Neural cell (in vitro differentiated cells): ENCODE measurements around the gene SH3GL2. TPM values are rescaled to one million over a fixed set of nuclear protein-coding genes. Genes with fewer than 3 reads are reported as not detected.

Source experiments
- H2AFZ ChIP-seq: fragments of 200-600, 300-800 bp; sonication (generic), shearing (Covaris generic); 2 replicates; pipeline ENCODE4 v1.6.0; 2014; ENCODE audit warnings: low read depth, mild to moderate bottlenecking, antibody characterized with exemption, low read length, moderate library complexity
- H3F3A ChIP-seq: fragments of 200-600 bp; shearing (Covaris generic); 2 replicates; pipeline ENCODE4 v1.6.1; 2016; ENCODE audit warnings: mild to moderate bottlenecking, moderate library complexity, mixed read lengths, antibody characterized with exemption, low read length; ENCODE audit not compliant: insufficient read depth, poor library complexity, severe bottlenecking
- H3K27ac ChIP-seq: fragments of 200-600, 300-800 bp; sonication (generic), shearing (Covaris generic); 2 replicates; pipeline ENCODE4 v1.5.1; 2014; ENCODE audit warnings: mild to moderate bottlenecking, low read length, moderate library complexity
- H3K27me3 ChIP-seq: fragments of 300-800, 200-600 bp; sonication (generic), shearing (Covaris generic); 2 replicates; pipeline ENCODE4 v1.6.0; 2014; ENCODE audit warnings: mild to moderate bottlenecking, low read depth, low read length, moderate library complexity; ENCODE audit not compliant: insufficient read depth
- H3K36me3 ChIP-seq: fragments of 300-800, 200-600 bp; sonication (generic), shearing (Covaris generic); 2 replicates; pipeline ENCODE4 v1.5.1; 2014; ENCODE audit warnings: mild to moderate bottlenecking, antibody characterized with exemption, low read length, moderate library complexity; ENCODE audit not compliant: insufficient read depth
- H3K4me2 ChIP-seq: fragments of 300-800, 200-600 bp; sonication (generic), shearing (Covaris generic); 2 replicates; pipeline ENCODE4 v1.6.0; 2014; ENCODE audit warnings: mild to moderate bottlenecking, low read length
- H3K4me3 ChIP-seq: fragments of 300-800, 200-600 bp; sonication (generic), shearing (Covaris generic); 2 replicates; pipeline ENCODE4 v1.5.1; 2014; ENCODE audit warnings: mild to moderate bottlenecking, low read length, moderate library complexity
- H3K79me2 ChIP-seq: fragments of 200-600 bp; shearing (Covaris generic); replicated peaks from 2 replicates; pipeline ENCODE4 v1.6.0; 2014; ENCODE audit warnings: mild to moderate bottlenecking, low read length, moderate library complexity; ENCODE audit not compliant: insufficient read depth
- H3K9ac ChIP-seq: fragments of 300-800, 200-600 bp; sonication (generic), shearing (Covaris generic); 2 replicates; pipeline ENCODE4 v1.6.1; 2016; ENCODE audit warnings: mild to moderate bottlenecking, low read length, mixed read lengths
- H3K9me2 ChIP-seq: fragments of 200-600 bp; shearing (Covaris generic); 2 replicates; pipeline ENCODE4 v1.6.1; 2016; ENCODE audit warnings: mild to moderate bottlenecking, low read length, mixed read lengths; ENCODE audit not compliant: insufficient read depth
- H3K9me3 ChIP-seq: fragments of 200-600, 300-800 bp; sonication (generic), shearing (Covaris generic); 2 replicates; pipeline ENCODE4 v1.6.1; 2016; ENCODE audit warnings: mild to moderate bottlenecking, mixed run types, low read length, moderate library complexity, mixed read lengths
- H4K20me1 ChIP-seq: fragments of 200-600 bp; shearing (Covaris generic); 2 replicates; pipeline ENCODE4 v1.6.1; 2016; ENCODE audit warnings: mild to moderate bottlenecking, mixed run types; ENCODE audit not compliant: insufficient read depth
- EP300 ChIP-seq: fragments of 450-650 bp; conservative IDR thresholded peaks from 2 replicates; pipeline ENCODE4 v1.6.1; 2014; ENCODE audit warnings: antibody characterized with exemption, mild to moderate bottlenecking, moderate library complexity; ENCODE audit not compliant: poor library complexity, severe bottlenecking
- EZH2 ChIP-seq: fragments of 200-600, 300-800 bp; shearing (Covaris generic), sonication (generic); IDR thresholded peaks from 2 replicates; pipeline ENCODE4 v1.6.1; 2014; ENCODE audit warnings: antibody characterized with exemption, low read length, borderline replicate concordance, mild to moderate bottlenecking; ENCODE audit not compliant: insufficient read depth, poor library complexity, severe bottlenecking
- MXI1 ChIP-seq: fragments of 450-650 bp; conservative IDR thresholded peaks from 2 replicates; pipeline ENCODE4 v1.6.1; 2014; ENCODE audit warnings: antibody characterized with exemption, mild to moderate bottlenecking; ENCODE audit not compliant: poor library complexity, severe bottlenecking
- POLR2AphosphoS5 ChIP-seq: IDR thresholded peaks from 2 replicates; pipeline ENCODE4 v1.6.1; 2012
- RAD21 ChIP-seq: fragments of 450-650 bp; conservative IDR thresholded peaks from 2 replicates; pipeline ENCODE4 v1.6.1; 2014; ENCODE audit warnings: antibody characterized with exemption, mild to moderate bottlenecking, moderate library complexity
- REST ChIP-seq: IDR thresholded peaks from 2 replicates; pipeline ENCODE4 v1.6.1; 2012; ENCODE audit warnings: borderline replicate concordance
- SMC3 ChIP-seq: fragments of 450-650 bp; conservative IDR thresholded peaks from 2 replicates; pipeline ENCODE4 v1.6.1; 2014; ENCODE audit warnings: antibody characterized with exemption, mild to moderate bottlenecking, moderate library complexity; ENCODE audit not compliant: poor library complexity
- TAF1 ChIP-seq: IDR thresholded peaks from 2 replicates; pipeline ENCODE4 v1.6.1; 2012; ENCODE audit warnings: low read depth
- polyA plus RNA-seq: library from polyadenylated mRNA; depleted of rRNA; stranded (reverse); fragments of >200 nt; gene quantifications from 2 replicates; pipeline ENCODE4 v1.2.3, GENCODE V29; 2014
- TF ChIP-seq, protein P1 (sequence below): fragments of 450-650 bp; IDR thresholded peaks from 2 replicates; pipeline ENCODE4 v1.5.1; 2014; ENCODE audit warnings: antibody characterized with exemption, mild to moderate bottlenecking, moderate library complexity; ENCODE audit not compliant: poor library complexity, severe bottlenecking

SH3GL2 gene
- polyA plus RNA-seq, 1 donor from 2014 or later, result 13.5 TPM

DNA sequence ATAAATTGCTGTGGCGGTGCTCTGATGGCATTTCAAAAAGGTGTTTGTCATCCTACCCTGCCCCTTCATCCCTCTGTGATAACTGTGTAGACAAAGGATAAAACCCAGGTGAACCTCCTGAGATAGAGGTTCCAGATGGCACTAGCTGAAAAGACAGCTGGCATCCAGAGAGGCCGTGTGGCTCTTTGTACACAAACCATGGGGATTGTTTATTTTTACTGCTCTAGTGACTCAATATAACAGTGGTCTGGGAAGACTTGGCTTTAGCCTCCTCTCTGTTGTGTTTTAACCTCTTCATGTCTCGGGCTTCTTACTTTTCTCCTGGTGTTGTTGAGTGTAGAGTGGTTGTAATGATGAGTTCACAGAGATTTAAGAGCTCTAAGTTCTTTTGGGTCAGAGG, 48.8 kb downstream of the SH3GL2 start (continued):
- TF ChIP-seq EZH2 (no peak), MXI1 (no peak)

DNA sequence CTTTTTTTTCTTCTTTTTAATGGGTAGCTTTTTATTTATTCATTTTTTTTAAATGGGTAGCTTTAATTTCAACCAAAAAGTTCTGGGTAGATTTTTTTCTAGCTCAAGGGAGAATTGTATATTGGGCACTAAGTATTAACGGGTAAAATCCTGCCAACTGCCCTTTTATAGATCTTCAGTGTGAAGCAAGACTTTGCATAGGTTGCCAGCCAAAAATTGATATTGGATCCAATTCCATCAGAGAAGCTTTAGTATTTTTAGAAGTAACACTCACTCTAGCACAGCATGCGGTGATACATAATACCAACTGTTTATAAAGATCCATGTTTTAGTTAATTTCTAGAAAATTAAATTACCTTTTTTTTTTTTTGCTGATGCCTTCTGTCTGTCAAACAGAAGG, 49.8 kb downstream of the SH3GL2 start:
- H3K79me2 ChIP-seq, result no peaks in the 10 kb centered on the region
- H4K20me1 ChIP-seq, result no peaks in the 10 kb centered on the region
- H3K4me3 ChIP-seq, result no peak overlapping the region
- no peak overlapping the region for H3K4me2 ChIP-seq
- TF ChIP-seq, protein P1, sequence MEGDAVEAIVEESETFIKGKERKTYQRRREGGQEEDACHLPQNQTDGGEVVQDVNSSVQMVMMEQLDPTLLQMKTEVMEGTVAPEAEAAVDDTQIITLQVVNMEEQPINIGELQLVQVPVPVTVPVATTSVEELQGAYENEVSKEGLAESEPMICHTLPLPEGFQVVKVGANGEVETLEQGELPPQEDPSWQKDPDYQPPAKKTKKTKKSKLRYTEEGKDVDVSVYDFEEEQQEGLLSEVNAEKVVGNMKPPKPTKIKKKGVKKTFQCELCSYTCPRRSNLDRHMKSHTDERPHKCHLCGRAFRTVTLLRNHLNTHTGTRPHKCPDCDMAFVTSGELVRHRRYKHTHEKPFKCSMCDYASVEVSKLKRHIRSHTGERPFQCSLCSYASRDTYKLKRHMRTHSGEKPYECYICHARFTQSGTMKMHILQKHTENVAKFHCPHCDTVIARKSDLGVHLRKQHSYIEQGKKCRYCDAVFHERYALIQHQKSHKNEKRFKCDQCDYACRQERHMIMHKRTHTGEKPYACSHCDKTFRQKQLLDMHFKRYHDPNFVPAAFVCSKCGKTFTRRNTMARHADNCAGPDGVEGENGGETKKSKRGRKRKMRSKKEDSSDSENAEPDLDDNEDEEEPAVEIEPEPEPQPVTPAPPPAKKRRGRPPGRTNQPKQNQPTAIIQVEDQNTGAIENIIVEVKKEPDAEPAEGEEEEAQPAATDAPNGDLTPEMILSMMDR, result no peak
- TF ChIP-seq REST, result no peak
- TF ChIP-seq TAF1, result no peak
- TF ChIP-seq POLR2AphosphoS5, result no peak
- TF ChIP-seq MXI1, result no peak
- no peak for TF ChIP-seq RAD21
- no peak for TF ChIP-seq SMC3
- TF ChIP-seq EP300, result no peak
- no peak for TF ChIP-seq EZH2
- H3K9me2 ChIP-seq, result no peaks in the 10 kb centered on the region
- no peaks in the 10 kb centered on the region for H3F3A ChIP-seq
- H2AFZ ChIP-seq, result no peak overlapping the region
- H3K9ac ChIP-seq, result no peak overlapping the region
- H3K27me3 ChIP-seq, result no peaks in the 10 kb centered on the region
- H3K36me3 ChIP-seq, result no peaks in the 10 kb centered on the region
- H3K9me3 ChIP-seq, result no peaks in the 10 kb centered on the region
- H3K27ac ChIP-seq, result no peak overlapping the region

GRCh38 chr9:17630531-17630949, 51.7 kb downstream of the SH3GL2 start:
- Histone ChIP-seq H3K27me3 (no peaks in the 10 kb centered on the region), H3F3A (no peaks in the 10 kb centered on the region), H4K20me1 (no peaks in the 10 kb centered on the region), H3K9me2 (no peaks in the 10 kb centered on the region), H3K27ac (no peak overlapping the region), H3K36me3 (no peaks in the 10 kb centered on the region), H3K9me3 (no peaks in the 10 kb centered on the region), H3K4me2 (no peak overlapping the region), H3K79me2 (no peaks in the 10 kb centered on the region), H2AFZ (no peak overlapping the region), H3K9ac (no peak overlapping the region), H3K4me3 (no peak overlapping the region)
- TF ChIP-seq, protein P1, result no peak
- TF ChIP-seq REST, result no peak
- TF ChIP-seq RAD21, result no peak
- TF ChIP-seq TAF1, result no peak
- TF ChIP-seq POLR2AphosphoS5, result no peak
- no peak for TF ChIP-seq EP300
- no peak for TF ChIP-seq EZH2
- TF ChIP-seq MXI1, result no peak
- TF ChIP-seq SMC3, result no peak
